A673 (cell line): ENCODE results near the gene RAP1GDS1. TPM values are rescaled to one million over a fixed set of nuclear protein-coding genes. Genes with fewer than 3 reads are reported as not detected.

ENCODE experiments used
- BruUV-seq: library from RNA; stranded (reverse); fragments of 400-500 nt; replicated peaks from 2 replicates; lab custom pipeline; 2021; lab: Mats Ljungman, UMichigan
- CTCF ChIA-PET: fragments of 300-600 bp; sonication (Branson Sonifier 250); formaldehyde crosslinking; loops from one replicate; lab custom pipeline; 2022; ENCODE audit warnings: antibody characterized with exemption; lab: Charles Lee
- POLR2A ChIA-PET: fragments of 300-600 bp; sonication (Branson Sonifier 250); formaldehyde crosslinking; loops from one replicate; lab custom pipeline; 2022; ENCODE audit warnings: antibody characterized with exemption; ENCODE audit not compliant: low non-redundant PET; lab: Charles Lee
- DNase-seq: peaks from one replicate; pipeline ENCODE4 v3.0.0-alpha.2; 2015; ENCODE audit warnings: low spot score
- H3K27ac ChIP-seq: fragments of 200-600 bp; sonication (generic); 2 replicates; pipeline ENCODE4 v1.5.1; 2016; ENCODE audit warnings: mixed run types, low read depth, mild to moderate bottlenecking, mixed read lengths, antibody characterized with exemption, low read length; ENCODE audit not compliant: poor library complexity, severe bottlenecking
- H3K27me3 ChIP-seq: fragments of 200-600 bp; sonication (generic); replicated peaks from 2 replicates; pipeline ENCODE4 v1.6.1; 2017; ENCODE audit warnings: mixed run types, low read depth, mild to moderate bottlenecking, mixed read lengths, antibody characterized with exemption, low read length; ENCODE audit not compliant: insufficient read depth, poor library complexity
- H3K36me3 ChIP-seq: fragments of 200-600 bp; sonication (generic); 2 replicates; pipeline ENCODE4 v1.6.1; 2016; ENCODE audit warnings: mixed run types, mild to moderate bottlenecking, mixed read lengths, antibody characterized with exemption, low read length; ENCODE audit not compliant: insufficient read depth, poor library complexity, severe bottlenecking
- H3K4me1 ChIP-seq: fragments of 200-600 bp; sonication (generic); 2 replicates; pipeline ENCODE4 v1.6.1; 2017; ENCODE audit warnings: mixed run types, mild to moderate bottlenecking, mixed read lengths, antibody characterized with exemption, low read length; ENCODE audit not compliant: insufficient read depth, poor library complexity, severe bottlenecking
- H3K4me3 ChIP-seq: fragments of 200-600 bp; sonication (generic); 2 replicates; pipeline ENCODE4 v1.5.1; 2016; ENCODE audit warnings: low read depth, mixed run types, mild to moderate bottlenecking, mixed read lengths, low read length; ENCODE audit not compliant: poor library complexity, severe bottlenecking
- H3K9me3 ChIP-seq: fragments of 200-600 bp; sonication (generic); 2 replicates; pipeline ENCODE4 v1.6.1; 2016; ENCODE audit warnings: mixed run types, low read depth, mild to moderate bottlenecking, mixed read lengths, antibody characterized with exemption, low read length; ENCODE audit not compliant: poor library complexity, severe bottlenecking
- EZH2 ChIP-seq: fragments of 200-600 bp; sonication (generic); IDR thresholded peaks from 2 replicates; pipeline ENCODE4 v1.6.1; 2017; ENCODE audit warnings: borderline replicate concordance, low read depth, mild to moderate bottlenecking, mixed read lengths, antibody characterized with exemption, low read length; ENCODE audit not compliant: poor library complexity, severe bottlenecking
- intact Hi-C: fragments of 100-400 bp; cut with micrococcal nuclease; formaldehyde crosslinking; loops from one replicate; pipeline ENCODE4 v1.10.0; 2022; ENCODE audit not compliant: unreplicated experiment
- total RNA-seq: library from RNA; stranded (reverse); gene quantifications from 2 replicates; pipeline ENCODE4 v1.2.3, GENCODE V29; 2021
- TF ChIP-seq, protein P1 (sequence below): fragments of 300-800, 200-600 bp; sonication (generic); conservative IDR thresholded peaks from 2 replicates; pipeline ENCODE4 v1.5.1; 2017; ENCODE audit warnings: low read depth, mild to moderate bottlenecking, antibody characterized with exemption, low read length, moderate library complexity, mixed read lengths

The RAP1GDS1 gene
- total RNA-seq, 1 experiment from 2014 or later: 44.5 TPM

DNA sequence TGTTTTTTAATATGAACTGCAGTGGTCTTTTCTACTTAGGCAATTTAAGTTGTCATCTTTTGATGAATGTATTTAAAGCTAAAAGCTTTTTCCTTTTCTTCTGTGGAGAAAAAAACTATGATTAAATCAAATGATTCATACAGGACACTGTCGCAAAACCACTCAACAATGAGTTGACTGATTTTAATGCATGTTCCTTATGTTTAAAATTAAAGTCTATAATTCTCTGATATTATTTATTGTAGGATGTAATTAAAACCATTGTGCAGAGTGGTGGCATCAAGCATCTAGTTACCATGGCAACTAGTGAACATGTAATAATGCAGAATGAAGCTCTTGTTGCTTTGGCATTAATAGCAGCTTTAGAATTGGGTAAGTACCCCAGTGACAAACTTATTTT is 172.5 kb downstream of the RAP1GDS1 start:
- Histone ChIP-seq H3K4me1 (no peaks in the 10 kb centered on the region), H3K4me3 (no peak overlapping the region), H3K27ac (no peak overlapping the region), H3K27me3 (no peaks in the 10 kb centered on the region), H3K9me3 (no peaks in the 10 kb centered on the region), H3K36me3 (no peaks in the 10 kb centered on the region)
- intact Hi-C loops: no loop called here
- no TSS peak for BruUV-seq
- TF ChIP-seq EZH2: no peak
- TF ChIP-seq, protein P1, sequence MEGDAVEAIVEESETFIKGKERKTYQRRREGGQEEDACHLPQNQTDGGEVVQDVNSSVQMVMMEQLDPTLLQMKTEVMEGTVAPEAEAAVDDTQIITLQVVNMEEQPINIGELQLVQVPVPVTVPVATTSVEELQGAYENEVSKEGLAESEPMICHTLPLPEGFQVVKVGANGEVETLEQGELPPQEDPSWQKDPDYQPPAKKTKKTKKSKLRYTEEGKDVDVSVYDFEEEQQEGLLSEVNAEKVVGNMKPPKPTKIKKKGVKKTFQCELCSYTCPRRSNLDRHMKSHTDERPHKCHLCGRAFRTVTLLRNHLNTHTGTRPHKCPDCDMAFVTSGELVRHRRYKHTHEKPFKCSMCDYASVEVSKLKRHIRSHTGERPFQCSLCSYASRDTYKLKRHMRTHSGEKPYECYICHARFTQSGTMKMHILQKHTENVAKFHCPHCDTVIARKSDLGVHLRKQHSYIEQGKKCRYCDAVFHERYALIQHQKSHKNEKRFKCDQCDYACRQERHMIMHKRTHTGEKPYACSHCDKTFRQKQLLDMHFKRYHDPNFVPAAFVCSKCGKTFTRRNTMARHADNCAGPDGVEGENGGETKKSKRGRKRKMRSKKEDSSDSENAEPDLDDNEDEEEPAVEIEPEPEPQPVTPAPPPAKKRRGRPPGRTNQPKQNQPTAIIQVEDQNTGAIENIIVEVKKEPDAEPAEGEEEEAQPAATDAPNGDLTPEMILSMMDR: no peak
- peak; percentile 2 for DNase-seq
- ChIA-PET POLR2A (no interaction called here), CTCF (no interaction called here)

DNA sequence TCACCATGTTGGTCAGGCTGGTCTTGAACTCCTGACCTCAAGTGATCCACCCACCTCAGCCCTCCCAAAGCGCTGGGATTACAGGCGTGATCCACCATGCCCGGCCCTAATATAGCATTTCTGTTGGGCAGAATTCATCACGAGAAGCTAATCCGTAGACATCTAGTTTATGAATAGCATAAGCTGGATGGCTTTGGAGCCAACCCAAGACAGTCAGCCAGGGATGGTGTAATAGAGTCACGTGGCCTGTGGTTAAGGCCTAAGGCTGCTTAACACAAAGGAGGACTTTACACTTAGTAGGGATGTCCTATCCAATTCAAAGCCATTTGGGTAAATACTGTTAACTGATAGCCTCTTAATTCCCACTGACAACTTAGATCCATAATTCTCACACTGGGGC is 173.6 kb downstream of the RAP1GDS1 start:
- no peak for DNase-seq
- no peaks in the 10 kb centered on the region for H3K4me1 ChIP-seq
- H3K9me3 ChIP-seq: no peaks in the 10 kb centered on the region
- H3K27me3 ChIP-seq: no peaks in the 10 kb centered on the region
- CTCF ChIA-PET: no interaction called here
- no peak overlapping the region for H3K27ac ChIP-seq
- POLR2A ChIA-PET: no interaction called here
- H3K36me3 ChIP-seq: no peaks in the 10 kb centered on the region
- no TSS peak for BruUV-seq
- intact Hi-C loops: no loop called here
- TF ChIP-seq, protein P1: no peak
- TF ChIP-seq EZH2: no peak
- H3K4me3 ChIP-seq: no peak overlapping the region

DNA sequence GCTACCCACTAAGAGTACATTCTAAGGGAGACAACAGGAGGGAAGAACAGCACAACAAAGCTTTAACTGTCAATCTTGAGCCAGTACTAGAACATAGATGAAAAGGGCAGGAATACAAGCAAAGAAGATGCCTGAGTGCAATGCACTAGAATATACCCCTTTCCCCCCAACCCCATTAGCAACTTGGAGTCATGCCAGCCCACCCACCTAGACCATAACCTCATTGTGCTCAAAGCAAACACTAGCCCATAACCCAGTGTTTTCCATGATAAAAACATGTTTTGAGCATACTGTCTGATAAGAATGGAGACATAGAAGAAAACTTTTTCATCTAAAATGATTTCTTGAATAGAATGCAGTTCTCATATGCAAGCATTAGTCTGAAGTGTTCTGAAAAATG is 183.2 kb downstream of the RAP1GDS1 start:
- intact Hi-C loops: no loop called here

More for the DNA sequence above, 183.2 kb downstream of the RAP1GDS1 start:
- Histone ChIP-seq H3K9me3 (no peaks in the 10 kb centered on the region), H3K4me1 (no peaks in the 10 kb centered on the region), H3K27me3 (no peaks in the 10 kb centered on the region), H3K36me3 (no peaks in the 10 kb centered on the region), H3K27ac (no peak overlapping the region), H3K4me3 (no peak overlapping the region)
- ChIA-PET POLR2A (no interaction called here), CTCF (no interaction called here)
- no TSS peak for BruUV-seq
- no peak for DNase-seq
- TF ChIP-seq EZH2: no peak
- TF ChIP-seq, protein P1: no peak
